Heart left ventricle (tissue), 16 donors: Measurements from ENCODE around the gene SHISA5. TPM values are rescaled to one million over a fixed set of nuclear protein-coding genes. Genes with fewer than 3 reads are reported as not detected.
A peak's percentile ranks its signal among the peaks of the same experiment; 100 is the strongest.

ENCODE experiments used
- ATAC-seq, 4 donors: fragments of 200-7000 bp; cut with Tn5 transposase; one replicate each; pipeline ENCODE4 v1.9.1; 2020 to 2022; ENCODE audit warnings: moderate library complexity in 4 of 4, mild to moderate bottlenecking in 3 of 4, moderate number of reproducible peaks in 1 of 4
- DNase-seq, 5 donors: peaks; one replicate each; pipeline ENCODE4 v3.0.0-alpha.2; 2020
- H3K27ac ChIP-seq, 12 donors: fragments of 200-600 bp; sonication (generic) in 4 of 12; one replicate each; pipeline versions ENCODE4 v1.5.0 to v1.8.0; 2016 to 2022; ENCODE audit warnings: mild to moderate bottlenecking in 2 of 12
- H3K27me3 ChIP-seq, 9 donors: fragments of 200-600 bp; sonication (generic) in 2 of 9; one replicate each; pipeline versions ENCODE4 v1.5.1 to v1.8.0; 2016 to 2022; ENCODE audit warnings: mild to moderate bottlenecking in 3 of 9
- H3K36me3 ChIP-seq, 9 donors: fragments of 200-600 bp; sonication (generic) in 2 of 9; one replicate each; pipeline versions ENCODE4 v1.5.0 to v1.8.0; 2018 to 2022; ENCODE audit warnings: mild to moderate bottlenecking in 2 of 9
- H3K4me1 ChIP-seq, 12 donors: fragments of 200-600 bp; sonication (generic) in 4 of 12; one replicate each; pipeline versions ENCODE4 v1.5.0 to v1.8.0; 2016 to 2022; ENCODE audit warnings: mild to moderate bottlenecking in 3 of 12
- H3K4me3 ChIP-seq, 12 donors: fragments of 200-600 bp; sonication (generic) in 4 of 12; one replicate each; pipeline versions ENCODE4 v1.5.0 to v1.8.0; 2017 to 2022; ENCODE audit warnings: mild to moderate bottlenecking in 9 of 12, moderate library complexity in 4 of 12
- H3K9me3 ChIP-seq, 12 donors: fragments of 200-600 bp; sonication (generic) in 4 of 12; one replicate each; pipeline versions ENCODE4 v1.5.0 to v1.8.0; 2016 to 2022; ENCODE audit warnings: mild to moderate bottlenecking in 1 of 12
- POLR2A ChIP-seq, 2 donors: fragments of 450-650 bp; IDR thresholded peaks; one replicate each; pipeline ENCODE4 v1.6.1; 2017; ENCODE audit warnings: antibody characterized with exemption in 2 of 2, mild to moderate bottlenecking in 2 of 2, moderate library complexity in 2 of 2
- WGBS, 4 donors: extraction: QIAGEN DNeasy Blood & Tissue Kit in 2 of 4; methylation state at CpG; one replicate each; pipeline versions ENCODE4 v1.1.5 to v1.1.7; 2013 to 2018; 5-methylcytosine and 5-hydroxymethylcytosine counted together
- intact Hi-C, 10 donors: fragments of 100-400 bp; cut with DNase I; formaldehyde crosslinking; loops; one replicate each; pipeline versions ENCODE4 v1.11.1 to v1.14.2; 2022
- polyA plus RNA-seq, 2 donors: library from polyadenylated mRNA; stranded (reverse); fragments of 200-250 nt; gene quantifications; one replicate each; pipeline ENCODE4 v1.2.3, GENCODE V29; 2013
- total RNA-seq, 9 donors: library from RNA; depleted of rRNA in 2 of 9; stranded (reverse); fragments of >200 nt in 2 of 9; fragmentation: NEBNext Ultra II Directional in 3 of 9; extraction: Animal tissue kit (Norgen Biotek cat#: 25700) in 3 of 9; gene quantifications; one replicate each; pipeline versions ENCODE4 v1.1.0 to v1.2.4, GENCODE V29; 2016 to 2023
- TF ChIP-seq, protein P1 (sequence below), 12 donors: fragments of 200-600 bp; sonication (generic) in 4 of 12; IDR thresholded peaks; one replicate each; pipeline versions ENCODE4 v1.5.0 to v1.8.0; 2018 to 2022; ENCODE audit warnings: antibody characterized with exemption in 12 of 12, mild to moderate bottlenecking in 5 of 12
- donor health status: ischemic (EF 13 %, LVEDD 7.1; RV severe dilation, severe dysfunction).
- donor health status: healthy with polysubstance abuse.
- donor health status: DM: no; HTN: yes; CAD: no.
- donor health status: DM: no; HTN: no; CAD: no.
- donor health status: ischemic (EF 25% LVEDD 6.9; RV normal size, moderate dysfunction).
- donor health status: ischemic (EF 25% LVEDD 5.7; RV mildly dilated, moderate dysfunction).
- donor health status: healthy.
- donor health status: DM: yes; HTN: yes; CAD: no.
- donor health status: ischemic (EF 35%, LVEDD 5.7; RV mildly dilated, moderate dysfunction).
- donor health status: nonischemic (EF 11% LVEDD 7.7; RV severe dilation, severe dysfunction).
- donor health status: DM: yes; HTN: yes; CAD: no.
- donor health status: PGD.
- donor health status: ischemic (EF 29% LVEDD 5.4; RV normal size, mild dysfunction).
- donor health status: nonischemic (EF 23%, LVEDD 6.1; RV moderate dilation, normal function).

SHISA5 gene
- total and polyA plus RNA-seq, 11 donors: 25.8 to 124 (median 54.6) TPM

DNA sequence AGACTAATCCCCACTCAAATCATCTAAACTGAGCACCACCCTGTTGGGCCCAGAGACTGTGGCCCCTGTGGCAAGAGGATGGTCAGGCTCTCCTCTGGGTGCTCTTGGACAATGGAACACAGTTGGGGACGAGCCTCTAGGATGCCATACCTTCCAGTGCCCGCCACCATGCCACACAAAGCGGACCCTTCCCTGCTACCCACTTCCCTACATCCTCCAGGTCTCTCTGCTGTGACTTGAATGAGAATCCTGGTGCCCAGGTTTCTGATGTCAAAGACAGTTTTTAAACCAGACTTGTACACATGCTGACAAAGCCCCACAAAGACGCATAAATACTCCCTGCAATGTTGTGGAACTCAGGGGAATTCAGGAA is 68.8 kb downstream of the SHISA5 start:
- H3K9me3 ChIP-seq: no peaks in the 10 kb centered on the region
- TF ChIP-seq POLR2A (IDR thresholded peaks at IDR 0.05): no peak
- TF ChIP-seq, protein P1, sequence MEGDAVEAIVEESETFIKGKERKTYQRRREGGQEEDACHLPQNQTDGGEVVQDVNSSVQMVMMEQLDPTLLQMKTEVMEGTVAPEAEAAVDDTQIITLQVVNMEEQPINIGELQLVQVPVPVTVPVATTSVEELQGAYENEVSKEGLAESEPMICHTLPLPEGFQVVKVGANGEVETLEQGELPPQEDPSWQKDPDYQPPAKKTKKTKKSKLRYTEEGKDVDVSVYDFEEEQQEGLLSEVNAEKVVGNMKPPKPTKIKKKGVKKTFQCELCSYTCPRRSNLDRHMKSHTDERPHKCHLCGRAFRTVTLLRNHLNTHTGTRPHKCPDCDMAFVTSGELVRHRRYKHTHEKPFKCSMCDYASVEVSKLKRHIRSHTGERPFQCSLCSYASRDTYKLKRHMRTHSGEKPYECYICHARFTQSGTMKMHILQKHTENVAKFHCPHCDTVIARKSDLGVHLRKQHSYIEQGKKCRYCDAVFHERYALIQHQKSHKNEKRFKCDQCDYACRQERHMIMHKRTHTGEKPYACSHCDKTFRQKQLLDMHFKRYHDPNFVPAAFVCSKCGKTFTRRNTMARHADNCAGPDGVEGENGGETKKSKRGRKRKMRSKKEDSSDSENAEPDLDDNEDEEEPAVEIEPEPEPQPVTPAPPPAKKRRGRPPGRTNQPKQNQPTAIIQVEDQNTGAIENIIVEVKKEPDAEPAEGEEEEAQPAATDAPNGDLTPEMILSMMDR (IDR thresholded peaks at IDR 0.05): no peak
- H3K36me3 ChIP-seq: peaks cover 0 to 25% (median 16%) of the 10 kb centered on the region in 9 donors
- intact Hi-C loops: loop anchor here in 9 of 10 donors (1.0 to 5.0 kb wide), 8 partner anchors 34 to 243 kb away; no protein-coding TSS in a partner anchor
- peaks cover 0 to 33% (median 11%) of the 10 kb centered on the region in 12 donors for H3K4me1 ChIP-seq
- WGBS, 4 donors: 87 to 95% (median 90%) methylated on average over 4 of the region's 4 CpGs
- peak overlapping the region in 1 of 12 donors; percentile 60 for H3K27ac ChIP-seq
- no peak for DNase-seq
- no peak overlapping the region for H3K4me3 ChIP-seq
- ATAC-seq: no peak
- H3K27me3 ChIP-seq: no peaks in the 10 kb centered on the region

DNA sequence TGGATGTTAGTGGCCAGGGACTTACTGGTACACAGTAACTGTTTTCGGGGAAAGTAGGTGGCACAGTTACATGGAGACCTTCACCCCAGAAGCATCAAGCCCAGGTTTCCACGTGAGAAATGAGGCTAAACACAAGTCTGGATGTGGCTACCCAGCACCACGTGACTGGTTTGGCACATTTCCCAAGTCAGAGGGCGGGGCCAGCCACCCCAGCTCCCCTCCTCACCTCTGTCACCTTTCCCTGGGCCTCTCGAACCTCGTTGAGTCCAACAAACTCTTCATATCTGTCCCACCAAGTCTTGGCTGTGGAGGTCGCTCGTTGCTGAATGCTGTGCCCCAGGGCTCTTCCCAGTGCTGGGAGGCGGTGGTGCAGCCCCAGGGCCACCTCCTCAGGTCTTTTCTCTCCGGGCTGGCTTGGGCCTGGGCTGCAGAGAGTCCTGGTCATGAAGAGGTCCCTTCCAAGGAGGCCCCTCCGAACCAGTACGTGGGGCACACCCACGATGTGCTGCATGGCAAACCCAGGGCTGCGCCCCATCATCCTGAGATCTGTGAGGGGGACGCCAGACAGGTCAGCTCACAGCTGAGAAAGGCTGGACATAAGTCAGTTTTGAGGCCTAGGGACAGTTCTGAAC is 69.3 kb downstream of the SHISA5 start:
- peaks cover 0 to 37% (median 15%) of the 10 kb centered on the region in 12 donors for H3K4me1 ChIP-seq
- peak overlapping the region in 1 of 12 donors; percentile 60 for H3K27ac ChIP-seq

DNA sequence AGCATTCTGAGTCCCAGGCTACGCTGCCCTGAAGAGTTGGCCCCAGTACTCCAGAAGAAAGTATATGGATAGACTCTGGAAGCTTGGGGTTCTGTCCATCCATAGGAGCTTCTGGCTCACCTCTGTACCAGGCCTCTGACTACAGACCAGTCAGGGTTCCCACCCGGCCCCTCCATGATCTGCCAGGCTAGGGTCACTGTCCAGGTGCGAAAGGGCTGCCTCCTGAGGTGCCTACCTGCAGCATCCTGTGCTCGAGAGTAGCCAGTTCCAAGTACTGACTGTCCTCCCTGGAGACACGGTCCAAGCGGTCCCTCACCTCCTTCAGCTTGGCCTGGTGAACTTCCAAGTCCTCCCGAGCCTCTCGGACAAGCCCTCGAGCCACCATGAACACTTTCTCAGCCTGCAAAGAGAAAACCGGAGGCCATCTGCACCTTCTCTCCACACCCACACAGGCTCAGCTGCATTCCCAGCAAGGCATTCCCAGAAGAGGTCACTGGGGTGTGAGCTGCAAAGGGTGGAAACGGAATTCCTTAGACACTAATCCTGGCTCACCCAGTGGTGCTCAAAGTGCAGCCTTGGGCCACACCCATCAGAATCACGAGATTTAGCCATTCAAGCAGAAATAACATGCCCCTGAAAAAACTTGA is 70.4 kb downstream of the SHISA5 start:
- Histone ChIP-seq H3K27me3 (no peaks in the 10 kb centered on the region), H3K4me3 (no peak overlapping the region), H3K36me3 (peaks cover 0 to 25% (median 16%) of the 10 kb centered on the region in 9 donors), H3K27ac (peak overlapping the region in 1 of 12 donors; percentile 60), H3K9me3 (no peaks in the 10 kb centered on the region), H3K4me1 (peaks cover 0 to 31% (median 11%) of the 10 kb centered on the region in 12 donors)
- DNase-seq (no peak), ATAC-seq (peak in 1 of 4 donors; percentile 31)
- TF ChIP-seq, protein P1 (IDR thresholded peaks at IDR 0.05): no peak
- no peak for TF ChIP-seq POLR2A (IDR thresholded peaks at IDR 0.05)
- WGBS, 4 donors: 66 to 83% (median 72%) methylated on average over 12 of the region's 12 CpGs
- intact Hi-C loops: loop anchor here in 4 of 10 donors (1.0 to 2.0 kb wide), 5 partner anchors 30 to 161 kb away; no protein-coding TSS in a partner anchor

More for the DNA sequence above, 69.3 kb downstream of the SHISA5 start:
- WGBS, 4 donors: 60 to 66% (median 64%) methylated on average over 11 to 15 of the region's 15 CpGs
- Histone ChIP-seq H3K36me3 (peaks cover 0 to 25% (median 16%) of the 10 kb centered on the region in 9 donors), H3K4me3 (no peak overlapping the region), H3K9me3 (no peaks in the 10 kb centered on the region), H3K27me3 (no peaks in the 10 kb centered on the region)
- no peak for DNase-seq
- TF ChIP-seq POLR2A (IDR thresholded peaks at IDR 0.05): no peak
- TF ChIP-seq, protein P1 (IDR thresholded peaks at IDR 0.05): no peak
- no peak for ATAC-seq
- intact Hi-C loops: loop anchor here in 9 of 10 donors (1.0 to 5.0 kb wide), 8 partner anchors 33 to 242 kb away; no protein-coding TSS in a partner anchor
